ENCODE results near the gene KDM1A.

DNA sequence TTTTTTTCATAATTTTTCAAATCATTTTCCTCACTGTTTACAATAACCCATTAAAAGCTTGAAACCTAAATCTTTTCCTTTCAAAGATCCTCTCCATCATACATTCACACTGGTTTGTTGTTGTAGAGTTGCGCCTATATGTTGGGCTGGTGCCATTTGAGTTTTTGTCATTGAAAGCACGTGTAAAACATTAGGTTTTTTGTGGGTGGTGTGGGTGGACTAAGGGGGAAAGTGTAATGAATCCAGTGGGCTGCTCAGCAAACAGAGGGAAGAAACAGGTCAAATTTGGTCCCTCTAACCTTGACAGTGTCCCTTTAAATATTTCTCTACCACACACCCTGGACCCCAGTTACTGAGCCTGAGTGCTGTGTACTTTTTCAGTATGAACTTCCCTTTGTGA, 46.8 kb downstream of the KDM1A start:
- TF ChIP-seq NFRKB (IDR thresholded peaks at IDR 0.05) (no peak), BHLHE40 (IDR thresholded peaks at IDR 0.05; ENCODE audit: borderline replicate concordance) (no peak), SUZ12 (IDR thresholded peaks at IDR 0.05) (no peak), SP1 (IDR thresholded peaks at IDR 0.05) (no peak), FOXA1 (IDR thresholded peaks at IDR 0.05) (no peak), FOXM1 (IDR thresholded peaks at IDR 0.05; ENCODE audit: borderline replicate concordance) (no peak), FOXK2 (IDR thresholded peaks at IDR 0.05) (no peak), ELF4 (IDR thresholded peaks at IDR 0.05) (no peak), HDGF (IDR thresholded peaks at IDR 0.05; ENCODE audit: borderline replicate concordance) (no peak)
- TF ChIP-seq, protein P1, sequence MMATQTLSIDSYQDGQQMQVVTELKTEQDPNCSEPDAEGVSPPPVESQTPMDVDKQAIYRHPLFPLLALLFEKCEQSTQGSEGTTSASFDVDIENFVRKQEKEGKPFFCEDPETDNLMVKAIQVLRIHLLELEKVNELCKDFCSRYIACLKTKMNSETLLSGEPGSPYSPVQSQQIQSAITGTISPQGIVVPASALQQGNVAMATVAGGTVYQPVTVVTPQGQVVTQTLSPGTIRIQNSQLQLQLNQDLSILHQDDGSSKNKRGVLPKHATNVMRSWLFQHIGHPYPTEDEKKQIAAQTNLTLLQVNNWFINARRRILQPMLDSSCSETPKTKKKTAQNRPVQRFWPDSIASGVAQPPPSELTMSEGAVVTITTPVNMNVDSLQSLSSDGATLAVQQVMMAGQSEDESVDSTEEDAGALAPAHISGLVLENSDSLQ (IDR thresholded peaks at IDR 0.05): no peak
